AG09319 (cell line): ENCODE results near the gene EDRF1.

Source experiments
- DNase-seq: peaks from one replicate; pipeline ENCODE4 v3.0.0-alpha.2; 2010; ENCODE audit warnings: low read depth; ENCODE audit errors: extremely low read depth
- CTCF ChIP-seq: IDR thresholded peaks from 2 replicates; pipeline ENCODE4 v1.5.1; 2011; ENCODE audit warnings: low read depth, mild to moderate bottlenecking, inconsistent platforms, low read length, moderate library complexity

Gene EDRF1

GRCh38 chr10:125777806-125778205 lies 58.3 kb downstream of the EDRF1 start:
- no peak for DNase-seq
- no peak for TF ChIP-seq CTCF

- no peak for DNase-seq
- TF ChIP-seq CTCF: no peak
These were observed 59.0 kb downstream of the EDRF1 start for GRCh38 chr10:125778556-125778955.

GRCh38 chr10:125779403-125780327 lies 60.2 kb downstream of the EDRF1 start:
- no peak for DNase-seq
- TF ChIP-seq CTCF: no peak

- no peak for TF ChIP-seq CTCF
- DNase-seq: no peak
These were observed 61.9 kb downstream of the EDRF1 start for GRCh38 chr10:125781374-125781773.

- TF ChIP-seq CTCF: no peak
- DNase-seq: no peak
These were observed 62.5 kb downstream of the EDRF1 start for GRCh38 chr10:125782054-125782453.

- no peak for DNase-seq
- no peak for TF ChIP-seq CTCF
These were observed 63.1 kb downstream of the EDRF1 start for GRCh38 chr10:125782616-125783015.

GRCh38 chr10:125783408-125783807 lies 63.9 kb downstream of the EDRF1 start:
- no peak for DNase-seq
- no peak for TF ChIP-seq CTCF
